Inflammatory macrophage (primary cell): Measurements from ENCODE around the gene SOST.

Experiments used
- DNase-seq, 2 donors: peaks; one replicate each; pipeline ENCODE4 v3.0.0-alpha.2; 2020 to 2022

Gene SOST

GRCh38 chr17:43706235-43706634, 52.4 kb downstream of the SOST start:
- no peak for DNase-seq
